Neuronal stem cell (in vitro differentiated cells): Measurements from ENCODE around the gene LARP1B.

Source experiments
- DNase-seq: peaks from one replicate; pipeline ENCODE4 v3.0.0-alpha.2; 2013; ENCODE audit warnings: low spot score
- H2AFZ ChIP-seq: one replicate; pipeline ENCODE4 v1.6.1; 2013; ENCODE audit warnings: mild to moderate bottlenecking, low read length, inconsistent platforms
- H2AK5ac ChIP-seq: 2 replicates; pipeline ENCODE4 v1.6.1; 2013; ENCODE audit warnings: low read depth, mild to moderate bottlenecking, inconsistent platforms, low read length, moderate library complexity, mixed read lengths
- H2BK120ac ChIP-seq: 2 replicates; pipeline ENCODE4 v1.6.1; 2013; ENCODE audit warnings: low read depth, mild to moderate bottlenecking, inconsistent platforms, low read length, moderate library complexity, mixed read lengths
- H2BK12ac ChIP-seq: one replicate; pipeline ENCODE4 v1.6.1; 2013; ENCODE audit warnings: low read length, inconsistent platforms
- H2BK15ac ChIP-seq: 2 replicates; pipeline ENCODE4 v1.6.1; 2013; ENCODE audit warnings: mild to moderate bottlenecking, low read length, inconsistent platforms, mixed read lengths
- H2BK5ac ChIP-seq: one replicate; pipeline ENCODE4 v1.6.1; 2013; ENCODE audit warnings: inconsistent platforms, mild to moderate bottlenecking, low read length, moderate library complexity
- H3K14ac ChIP-seq: one replicate; pipeline ENCODE4 v1.6.1; 2013; ENCODE audit warnings: low read length, inconsistent platforms
- H3K18ac ChIP-seq: 2 replicates; pipeline ENCODE4 v1.6.1; 2013; ENCODE audit warnings: low read length, inconsistent platforms
- H3K23ac ChIP-seq: 2 replicates; pipeline ENCODE4 v1.6.1; 2013; ENCODE audit warnings: low read depth, mild to moderate bottlenecking, mixed read lengths, low read length, inconsistent platforms; ENCODE audit not compliant: poor library complexity
- H3K27ac ChIP-seq: replicated peaks from 3 replicates; pipeline ENCODE4 v1.5.1; 2013; ENCODE audit warnings: low read length, inconsistent platforms
- H3K27me3 ChIP-seq, 3 experiments: 2 replicates each; pipeline ENCODE4 v1.6.1; 2013; ENCODE audit warnings: low read length in 3 of 3, mild to moderate bottlenecking in 2 of 3, inconsistent platforms in 1 of 3, low read depth in 1 of 3, mixed read lengths in 1 of 3, moderate library complexity in 1 of 3; ENCODE audit not compliant: control insufficient read depth in 3 of 3, insufficient read depth in 3 of 3
- H3K36me3 ChIP-seq, 2 donors: replicated peaks in 1 of 2; 2 replicates each; pipeline ENCODE4 v1.6.1; 2013; ENCODE audit warnings: low read length in 2 of 2; ENCODE audit not compliant: control insufficient read depth in 2 of 2, insufficient read depth in 2 of 2
- H3K4ac ChIP-seq: 2 replicates; pipeline ENCODE4 v1.6.1; 2013; ENCODE audit warnings: inconsistent platforms, mild to moderate bottlenecking, low read length, moderate library complexity
- H3K4me1 ChIP-seq, 2 donors: 1 replicate in 1 of 2; 2 replicates in 1 of 2; pipeline ENCODE4 v1.6.1; 2013; ENCODE audit warnings: low read length in 2 of 2, low read depth in 1 of 2; ENCODE audit not compliant: control insufficient read depth in 2 of 2, insufficient read depth in 1 of 2
- H3K4me2 ChIP-seq: one replicate; pipeline ENCODE4 v1.6.1; 2013; ENCODE audit warnings: mild to moderate bottlenecking, low read length, inconsistent platforms; ENCODE audit not compliant: insufficient read depth, poor library complexity, severe bottlenecking
- H3K4me3 ChIP-seq, 2 donors: 2 replicates each; pipeline ENCODE4 v1.5.1; 2013; ENCODE audit warnings: low read length in 2 of 2, mild to moderate bottlenecking in 2 of 2, inconsistent platforms in 1 of 2, moderate library complexity in 1 of 2
- H3K79me1 ChIP-seq: one replicate; pipeline ENCODE4 v1.6.1; 2013; ENCODE audit warnings: low read depth, mild to moderate bottlenecking, inconsistent platforms, low read length, moderate library complexity
- H3K9ac ChIP-seq: one replicate; pipeline ENCODE4 v1.6.1; 2013; ENCODE audit warnings: mild to moderate bottlenecking, low read depth, low read length, inconsistent platforms; ENCODE audit not compliant: poor library complexity
- H3K9me3 ChIP-seq, 2 donors: replicated peaks in 1 of 2; 2 replicates each; pipeline versions ENCODE3 to v1.6.1; 2013; ENCODE audit warnings: low read length in 2 of 2, mild to moderate bottlenecking in 2 of 2, inconsistent platforms in 1 of 2, low read depth in 1 of 2, mixed read lengths in 1 of 2, moderate library complexity in 1 of 2; ENCODE audit not compliant: control insufficient read depth in 2 of 2, insufficient read depth in 1 of 2
- H4K8ac ChIP-seq: one replicate; pipeline ENCODE4 v1.6.1; 2013; ENCODE audit warnings: low read depth, mild to moderate bottlenecking, inconsistent platforms, low read length, moderate library complexity
- H4K91ac ChIP-seq: one replicate; pipeline ENCODE4 v1.6.1; 2013; ENCODE audit warnings: low read length, low read depth, mild to moderate bottlenecking, inconsistent platforms; ENCODE audit not compliant: poor library complexity
- WGBS, 2 donors: extraction: QIAGEN DNeasy Blood & Tissue Kit; methylation state at CpG; one replicate each; pipeline ENCODE4 v1.1.7; 2013; ENCODE audit warnings: missing lambda C conversion rate in 2 of 2, mixed read lengths in 1 of 2; ENCODE audit not compliant: insufficient read length in 2 of 2, insufficient replicate concordance in 1 of 2; ENCODE audit errors: extremely low coverage in 2 of 2; 5-methylcytosine and 5-hydroxymethylcytosine counted together

The LARP1B gene

DNA sequence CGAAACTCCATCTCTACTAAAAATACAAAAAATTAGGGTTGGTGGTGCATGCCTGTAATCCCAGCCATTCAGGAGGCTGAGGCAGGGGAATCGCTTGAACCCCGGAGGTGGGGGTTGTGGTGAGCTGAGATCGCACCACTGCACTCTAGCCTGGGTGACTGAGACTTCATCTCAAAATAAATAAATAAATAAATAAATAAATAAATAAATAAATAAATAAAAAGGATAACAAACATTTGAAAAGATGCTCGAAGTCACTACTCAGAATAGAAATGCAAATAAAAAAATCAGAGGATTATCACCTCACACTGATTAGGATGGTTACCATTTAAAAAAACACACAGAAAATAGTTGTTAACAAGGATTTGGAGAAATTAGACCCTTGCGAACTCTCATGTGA, 73.8 kb downstream of the LARP1B start:
- H3K79me1 ChIP-seq = no peaks in the 10 kb centered on the region
- no peak overlapping the region for H2BK5ac ChIP-seq
- no peak overlapping the region for H3K23ac ChIP-seq
- no peak overlapping the region for H2AFZ ChIP-seq
- no peak overlapping the region for H3K4ac ChIP-seq
- H3K4me1 ChIP-seq = no peaks in the 10 kb centered on the region
- H2BK120ac ChIP-seq = no peak overlapping the region
- no peaks in the 10 kb centered on the region for H3K27me3 ChIP-seq
- no peak overlapping the region for H3K27ac ChIP-seq
- H2BK15ac ChIP-seq = no peak overlapping the region
- no CpG with 5 or more reads among the region's 6 CpGs for WGBS, 2 donors
- H3K18ac ChIP-seq = no peak overlapping the region
- no peak overlapping the region for H3K4me3 ChIP-seq
- H3K9ac ChIP-seq = no peak overlapping the region
- H3K14ac ChIP-seq = no peak overlapping the region
- no peak overlapping the region for H3K4me2 ChIP-seq
- no peak overlapping the region for H2AK5ac ChIP-seq
- no peak overlapping the region for H4K91ac ChIP-seq
- H4K8ac ChIP-seq = no peak overlapping the region
- no peak for DNase-seq
- H3K9me3 ChIP-seq = peaks cover 0 to 10% of the 10 kb centered on the region in 2 donors
- H3K36me3 ChIP-seq = peaks cover 0 to 3% of the 10 kb centered on the region in 2 donors
- no peak overlapping the region for H2BK12ac ChIP-seq

DNA sequence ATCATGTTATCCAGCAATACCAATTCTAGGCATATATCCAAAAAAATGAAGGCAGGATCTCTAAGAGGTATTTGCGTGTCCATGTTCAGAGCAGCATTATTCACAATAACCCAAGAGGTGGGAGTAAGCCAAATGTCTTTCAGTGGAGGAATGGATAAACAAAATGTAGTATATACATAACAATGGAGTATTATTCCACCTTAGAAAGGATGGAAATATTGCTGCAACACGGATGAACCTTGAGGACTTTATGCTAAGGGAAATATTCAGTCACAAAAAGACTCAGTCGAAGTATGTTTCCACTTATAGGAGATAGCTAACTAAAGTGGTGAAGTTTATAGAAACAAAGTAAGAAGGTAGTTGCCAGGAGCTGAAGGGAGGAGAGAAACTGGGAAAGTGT, 74.3 kb downstream of the LARP1B start:
- H3K23ac ChIP-seq = no peak overlapping the region
- no peak overlapping the region for H3K4me3 ChIP-seq
- no peak overlapping the region for H3K18ac ChIP-seq
- H2AK5ac ChIP-seq = no peak overlapping the region
- no peak overlapping the region for H2BK5ac ChIP-seq
- H3K27me3 ChIP-seq = no peaks in the 10 kb centered on the region
- H3K9me3 ChIP-seq = peaks cover 0 to 10% of the 10 kb centered on the region in 2 donors
- no peaks in the 10 kb centered on the region for H3K79me1 ChIP-seq
- H2BK120ac ChIP-seq = no peak overlapping the region
- peaks cover 0 to 3% of the 10 kb centered on the region in 2 donors for H3K36me3 ChIP-seq
- H2BK15ac ChIP-seq = no peak overlapping the region
- no peaks in the 10 kb centered on the region for H3K4me1 ChIP-seq
- no peak overlapping the region for H4K91ac ChIP-seq
- no peak overlapping the region for H3K14ac ChIP-seq
- H3K9ac ChIP-seq = no peak overlapping the region
- no peak overlapping the region for H3K4ac ChIP-seq
- H4K8ac ChIP-seq = no peak overlapping the region
- no peak overlapping the region for H3K4me2 ChIP-seq
- no CpG with 5 or more reads among the region's 3 CpGs for WGBS, 2 donors
- H2BK12ac ChIP-seq = no peak overlapping the region
- H3K27ac ChIP-seq = no peak overlapping the region
- DNase-seq = no peak
- no peak overlapping the region for H2AFZ ChIP-seq

DNA sequence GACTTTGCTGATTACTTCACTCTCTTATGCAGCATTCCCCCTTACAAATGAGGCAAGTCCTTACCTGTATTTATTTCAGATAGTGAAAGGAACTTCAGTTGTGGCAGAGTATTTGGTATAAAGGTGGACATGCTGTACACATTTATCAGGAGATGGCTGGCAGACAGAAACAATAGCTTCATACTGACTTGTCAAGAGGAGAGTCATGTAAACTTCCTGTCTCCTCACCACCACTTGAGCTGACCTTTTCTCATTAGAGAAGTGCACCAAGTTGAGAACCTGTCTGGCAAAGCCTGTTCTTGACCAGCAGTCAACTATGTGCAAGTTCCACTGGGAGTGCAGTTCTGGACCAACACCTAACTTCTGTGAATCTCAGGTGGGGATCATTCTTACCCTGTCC, 80.8 kb downstream of the LARP1B start:
- H2BK5ac ChIP-seq = no peak overlapping the region
- no peak overlapping the region for H3K18ac ChIP-seq
- H2AK5ac ChIP-seq = no peak overlapping the region
- H3K23ac ChIP-seq = no peak overlapping the region
- no peak overlapping the region for H4K8ac ChIP-seq
- no peak overlapping the region for H3K4me2 ChIP-seq
- no peaks in the 10 kb centered on the region for H3K79me1 ChIP-seq
- no peaks in the 10 kb centered on the region for H3K4me1 ChIP-seq
- no peak for DNase-seq
- no peak overlapping the region for H2AFZ ChIP-seq
- no peak overlapping the region for H2BK12ac ChIP-seq
- peaks cover 3 to 11% of the 10 kb centered on the region in 2 donors for H3K36me3 ChIP-seq
- no peak overlapping the region for H3K4ac ChIP-seq
- H3K4me3 ChIP-seq = no peak overlapping the region
- no peak overlapping the region for H2BK120ac ChIP-seq
- no peak overlapping the region for H3K14ac ChIP-seq
- no peak overlapping the region for H3K9ac ChIP-seq
- peaks cover 5 to 7% of the 10 kb centered on the region in 2 donors for H3K9me3 ChIP-seq
- H3K27ac ChIP-seq = no peak overlapping the region
- peaks cover 0 to 4% (median 0%) of the 10 kb centered on the region in 3 experiments for H3K27me3 ChIP-seq
- H2BK15ac ChIP-seq = no peak overlapping the region
- no peak overlapping the region for H4K91ac ChIP-seq

DNA sequence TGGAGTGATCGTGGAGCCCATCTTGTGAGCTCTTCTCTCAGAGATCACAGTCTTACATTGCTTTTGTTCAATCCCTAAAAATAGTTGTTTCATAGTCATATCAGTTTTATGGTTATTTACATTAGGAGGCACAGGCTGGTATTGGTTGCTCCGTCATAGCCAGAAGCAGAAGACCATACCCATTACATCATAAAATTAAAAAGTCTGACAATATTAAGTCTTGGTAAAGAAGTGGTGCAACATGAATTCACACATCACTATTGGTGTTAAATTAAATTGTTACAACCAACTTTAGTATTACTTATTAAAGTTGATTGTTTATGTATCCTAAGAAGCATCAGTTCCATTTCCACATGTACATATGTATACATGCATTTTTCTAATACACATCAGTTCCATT, 84.6 kb downstream of the LARP1B start:
- H3K27me3 ChIP-seq = peaks cover 0 to 4% (median 0%) of the 10 kb centered on the region in 3 experiments
- no peak overlapping the region for H2BK15ac ChIP-seq
- no peaks in the 10 kb centered on the region for H3K79me1 ChIP-seq
- no peak overlapping the region for H3K9ac ChIP-seq
- peaks cover 5 to 7% of the 10 kb centered on the region in 2 donors for H3K9me3 ChIP-seq
- no peak overlapping the region for H3K4me2 ChIP-seq
- H2AK5ac ChIP-seq = no peak overlapping the region
- H3K18ac ChIP-seq = no peak overlapping the region
- no peaks in the 10 kb centered on the region for H3K4me1 ChIP-seq
- no peak overlapping the region for H2AFZ ChIP-seq
- H3K36me3 ChIP-seq = peaks cover 3 to 11% of the 10 kb centered on the region in 2 donors
- H2BK5ac ChIP-seq = no peak overlapping the region
- no peak overlapping the region for H3K14ac ChIP-seq
- DNase-seq = no peak
- no peak overlapping the region for H3K4ac ChIP-seq
- H4K8ac ChIP-seq = no peak overlapping the region
- no peak overlapping the region for H2BK12ac ChIP-seq
- no peak overlapping the region for H2BK120ac ChIP-seq
- no CpG with 5 or more reads among the region's 2 CpGs for WGBS, 2 donors
- H3K4me3 ChIP-seq = no peak overlapping the region
- no peak overlapping the region for H3K27ac ChIP-seq
- no peak overlapping the region for H4K91ac ChIP-seq
- no peak overlapping the region for H3K23ac ChIP-seq
